Measurements from ENCODE around the gene TCERG1L.

- TF ChIP-seq CTCF (IDR thresholded peaks at IDR 0.05) (no peak), TCF7L2 (IDR thresholded peaks at IDR 0.05; ENCODE audit: low read depth, low read length) (no peak), REST (IDR thresholded peaks at IDR 0.05; ENCODE audit: insufficient read depth in 1 of 2, low read depth in 2 of 2, low read length in 1 of 2) (no peak), POLR2AphosphoS5 (IDR thresholded peaks at IDR 0.05; ENCODE audit: low read depth, low read length) (no peak)
These were observed 229.7 kb downstream of the TCERG1L start for GRCh38 chr10:131081786-131082185.

Measured in Panc1 (cell line).